ENCODE data around the gene CLMN.

Gene CLMN

GRCh38 chr14:95319312-95320077, at the start of gene CLMN:
Gene CLMN, minus strand, starts transcription at chr14:95319908. Its CDS starts 116 bp downstream, at chr14:95319792.
- DNase-seq (ENCODE audit: low spot score), result peak; percentile 82

GRCh38 chr14:95365401-95365800, 45.7 kb upstream of the CLMN start:
- DNase-seq (ENCODE audit: low spot score), result no peak

- no peak for DNase-seq (ENCODE audit: low spot score)
Measured at GRCh38 chr14:95364481-95365209, 44.9 kb upstream of the CLMN start.

- DNase-seq (ENCODE audit: low spot score), result no peak
Measured at GRCh38 chr14:95363468-95363954, 43.8 kb upstream of the CLMN start.

GRCh38 chr14:95362138-95362494, 42.4 kb upstream of the CLMN start:
- DNase-seq (ENCODE audit: low spot score), result no peak

- peak; percentile 28 for DNase-seq (ENCODE audit: low spot score)
Measured at GRCh38 chr14:95361373-95362137, 41.8 kb upstream of the CLMN start.

GRCh38 chr14:95360828-95361227, 41.1 kb upstream of the CLMN start:
- DNase-seq (ENCODE audit: low spot score), result no peak

- DNase-seq (ENCODE audit: low spot score), result no peak
Measured at GRCh38 chr14:95359994-95360826, 40.5 kb upstream of the CLMN start.

GRCh38 chr14:95356245-95356869, 36.6 kb upstream of the CLMN start:
- DNase-seq (ENCODE audit: low spot score), result no peak

- DNase-seq (ENCODE audit: low spot score), result no peak
Measured at GRCh38 chr14:95355422-95355821, 35.7 kb upstream of the CLMN start.

- DNase-seq (ENCODE audit: low spot score), result no peak
Measured at GRCh38 chr14:95354834-95355233, 35.1 kb upstream of the CLMN start.

GRCh38 chr14:95353664-95354063, 34.0 kb upstream of the CLMN start:
- no peak for DNase-seq (ENCODE audit: low spot score)

GRCh38 chr14:95353007-95353406, 33.3 kb upstream of the CLMN start:
- no peak for DNase-seq (ENCODE audit: low spot score)

- DNase-seq (ENCODE audit: low spot score), result no peak
Measured at GRCh38 chr14:95352481-95352880, 32.8 kb upstream of the CLMN start.

GRCh38 chr14:95349241-95349640, 29.5 kb upstream of the CLMN start:
- no peak for DNase-seq (ENCODE audit: low spot score)

GRCh38 chr14:95348395-95349080, 28.8 kb upstream of the CLMN start:
- no peak for DNase-seq (ENCODE audit: low spot score)

GRCh38 chr14:95346820-95347219, 27.1 kb upstream of the CLMN start:
- DNase-seq (ENCODE audit: low spot score), result no peak

- DNase-seq (ENCODE audit: low spot score), result no peak
Measured at GRCh38 chr14:95346266-95346665, 26.6 kb upstream of the CLMN start.

GRCh38 chr14:95345032-95345431, 25.3 kb upstream of the CLMN start:
- DNase-seq (ENCODE audit: low spot score), result no peak

GRCh38 chr14:95344536-95344935, 24.8 kb upstream of the CLMN start:
- no peak for DNase-seq (ENCODE audit: low spot score)

- no peak for DNase-seq (ENCODE audit: low spot score)
Measured at GRCh38 chr14:95341564-95341963, 21.9 kb upstream of the CLMN start.

Data from AG08396 (cell line).